Transverse colon (tissue), 4 donors: ENCODE results near the gene KIF3A.

Source experiments
- CTCF ChIP-seq, 5 experiments: fragments of 200-600 bp in 3 of 5; fragments of 450-650 bp in 2 of 5; sonication (generic) in 3 of 5; IDR thresholded peaks; 1 replicate in 2 of 5; 2 replicates in 3 of 5; pipeline ENCODE4 v1.5.1; 2016 to 2017; ENCODE audit warnings: antibody characterized with exemption in 5 of 5, inconsistent platforms in 3 of 5, mild to moderate bottlenecking in 2 of 5, moderate library complexity in 1 of 5
- EP300 ChIP-seq: sonication (generic); formaldehyde crosslinking; IDR thresholded peaks from one replicate; pipeline ENCODE4 v1.6.1; 2017; ENCODE audit warnings: antibody characterized with exemption, low read depth
- POLR2AphosphoS5 ChIP-seq, 3 donors: sonication (generic); formaldehyde crosslinking; IDR thresholded peaks; one replicate each; pipeline ENCODE4 v1.6.1; 2016; ENCODE audit warnings: antibody characterized with exemption in 3 of 3

- TF ChIP-seq CTCF (IDR thresholded peaks at IDR 0.05) (no peak), POLR2AphosphoS5 (IDR thresholded peaks at IDR 0.05) (no peak), EP300 (no peak)
Observed at GRCh38 chr5:132669455-132669820, 67.9 kb downstream of the KIF3A start.
